ENCODE results near the gene EVPLL.
"Not testable (repeated sequence)": the region's sequence is repeated elsewhere in the genome, so short reads cannot be mapped to it uniquely, and the experiment has no call there.

The EVPLL gene

DNA sequence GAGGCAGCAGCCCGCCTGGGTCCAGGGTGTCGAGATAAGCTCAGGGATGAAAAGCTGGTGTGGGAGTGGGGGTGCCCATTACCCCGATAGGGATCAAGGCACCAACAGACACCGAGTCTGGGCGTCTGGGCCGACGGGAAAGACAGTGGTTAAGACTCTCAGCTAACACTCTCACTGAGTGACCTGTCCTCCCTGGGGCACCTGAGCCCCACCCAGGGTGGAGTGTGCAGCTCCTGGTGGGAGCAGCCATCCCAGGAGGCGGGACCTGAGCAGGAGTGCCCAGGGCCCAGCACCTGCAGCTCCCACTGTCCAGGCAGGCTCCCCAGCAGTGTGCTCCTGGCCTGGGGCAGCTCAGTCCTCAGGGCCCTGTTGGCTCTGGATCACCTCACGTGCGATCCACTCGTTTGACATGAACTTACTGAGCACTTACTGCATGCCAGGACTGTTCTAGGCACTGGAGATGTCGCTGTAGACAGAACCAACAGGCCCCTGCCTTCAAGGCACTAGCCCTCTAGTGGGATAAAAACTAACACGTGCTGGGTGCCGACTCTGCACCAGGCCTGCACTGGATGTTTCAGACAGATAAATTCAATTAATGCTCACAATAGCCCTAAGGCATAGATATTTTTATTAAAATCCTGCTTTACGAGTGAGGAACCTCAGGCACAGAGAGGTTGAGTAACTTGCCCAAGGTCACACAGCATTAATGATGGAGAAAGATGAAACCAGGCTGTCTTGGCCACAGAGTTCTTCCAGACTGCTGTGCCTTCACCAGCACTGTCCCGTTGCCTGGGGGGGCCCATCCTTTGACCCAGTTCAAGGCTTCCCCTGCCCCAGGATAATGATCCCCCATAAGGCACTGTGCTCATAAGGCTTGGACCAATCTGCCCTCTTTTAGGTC is 1.9 kb downstream of the EVPLL start:
- no peak for DNase-seq

DNA sequence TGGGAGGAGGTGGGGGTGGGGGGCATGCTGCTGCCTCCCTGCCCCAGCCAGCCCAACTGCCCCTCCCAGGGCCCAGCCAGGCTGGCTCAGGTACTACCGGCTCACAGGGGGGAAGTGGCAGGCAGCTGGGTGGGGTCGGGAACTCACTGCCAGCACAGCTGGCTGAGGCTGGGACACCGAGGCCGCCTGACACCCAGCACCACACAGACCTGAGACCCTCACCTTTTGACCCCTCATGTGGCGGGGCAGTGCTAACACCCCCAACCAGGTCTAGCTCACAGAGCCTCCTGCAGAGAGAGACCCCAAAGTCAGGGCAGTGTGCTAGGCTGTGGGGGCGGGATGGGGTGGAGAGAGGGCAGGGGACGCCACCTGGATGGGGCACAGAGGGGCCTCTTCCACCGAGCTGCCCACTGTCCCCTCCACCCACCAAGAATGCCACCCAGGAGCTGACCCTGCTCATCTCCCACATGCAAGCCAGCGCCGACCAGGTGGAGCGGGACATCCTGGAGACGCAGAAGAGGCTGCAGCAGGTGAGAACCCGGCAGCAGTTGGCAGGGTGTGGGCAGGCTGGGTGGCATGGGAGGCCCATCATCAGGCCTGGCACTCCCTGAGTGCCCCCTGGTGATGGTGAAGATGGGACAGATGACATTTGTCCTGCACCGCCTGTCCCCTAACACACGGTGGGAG is 3.0 kb downstream of the EVPLL start:
- no peak for DNase-seq

DNA sequence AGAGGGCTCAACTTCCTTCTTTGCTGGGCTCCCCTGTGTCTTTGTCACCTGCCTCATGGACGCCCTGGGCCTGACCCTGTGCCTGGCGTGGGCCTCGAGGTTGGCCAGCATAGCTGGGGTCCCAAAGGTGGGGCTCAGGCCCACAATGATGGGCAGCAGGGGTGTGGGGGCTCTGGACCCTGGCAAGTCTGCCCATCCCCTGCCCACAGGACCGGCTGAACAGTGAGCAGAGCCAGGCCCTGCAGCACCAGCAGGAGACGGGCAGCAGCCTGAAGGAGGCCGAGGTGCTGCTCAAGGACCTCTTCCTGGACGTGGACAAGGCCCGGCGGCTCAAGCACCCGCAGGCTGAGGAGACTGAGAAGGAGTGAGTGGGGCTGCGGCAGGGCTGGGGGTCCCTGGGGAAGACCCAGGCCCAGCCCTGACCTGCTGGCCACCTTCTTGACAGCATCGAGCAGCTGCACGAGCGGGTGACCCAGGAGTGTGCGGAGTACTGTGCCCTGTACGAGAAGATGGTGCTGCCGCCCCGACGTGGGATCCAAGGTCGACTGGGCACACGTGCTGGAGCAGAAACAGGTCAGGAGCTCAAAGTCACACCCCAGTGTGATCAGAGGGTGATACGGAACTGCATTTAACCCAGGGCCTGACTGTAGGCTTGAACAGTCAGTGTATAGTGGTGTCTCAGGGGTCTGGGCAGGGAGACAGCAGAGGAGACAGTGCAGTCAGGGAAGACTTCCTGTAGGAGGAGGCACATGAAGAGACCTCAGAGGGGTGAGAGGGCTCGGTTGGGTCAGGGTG is 3.8 kb downstream of the EVPLL start:
- DNase-seq = no peak

DNA sequence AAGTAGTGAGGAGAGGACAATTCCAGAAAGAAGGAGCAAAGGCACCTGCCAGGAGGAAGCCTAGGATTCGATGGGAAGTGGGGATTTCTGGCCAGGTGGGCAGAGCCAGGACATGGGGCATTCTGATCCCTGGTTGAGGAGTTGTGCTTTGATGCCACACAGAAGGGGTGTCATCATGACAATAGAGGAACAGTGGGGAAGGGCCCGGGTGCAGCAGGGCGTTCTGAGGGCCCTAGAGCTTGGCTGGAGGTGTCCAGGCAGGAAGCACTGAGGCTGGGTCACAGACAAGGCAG is 4.3 kb downstream of the EVPLL start:
- DNase-seq = no peak

DNA sequence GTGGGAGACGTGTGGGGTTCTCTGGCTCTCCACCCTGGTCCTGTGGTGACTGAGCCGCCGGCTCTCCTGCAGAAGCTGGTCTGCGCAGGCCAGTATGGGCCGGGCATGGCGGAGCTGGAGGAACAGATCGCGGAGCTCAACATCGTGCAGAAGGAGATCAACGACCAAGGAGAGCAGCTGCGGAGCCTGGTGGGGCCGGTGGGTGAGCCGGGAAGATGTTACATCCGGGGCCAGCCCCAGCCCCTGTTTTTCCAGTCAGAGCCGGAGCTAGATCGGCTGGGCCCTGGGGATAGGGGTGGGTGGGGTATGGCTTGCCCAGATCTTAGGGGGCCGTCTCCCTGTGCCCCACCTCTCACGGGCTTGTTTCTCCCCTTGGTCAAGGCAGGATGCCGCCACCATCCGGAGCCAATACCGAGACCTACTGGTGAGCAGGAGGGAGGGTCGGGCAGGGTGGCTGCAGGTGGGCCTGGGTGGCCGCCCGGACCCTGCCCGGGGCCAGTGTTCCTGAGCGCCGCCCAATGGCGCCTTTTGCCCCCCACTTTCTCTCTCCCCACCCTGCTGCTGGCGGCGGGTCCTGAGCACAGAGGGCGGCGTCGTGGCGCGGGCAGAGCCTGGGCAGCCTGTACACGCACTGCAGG is 5.0 kb downstream of the EVPLL start:
- DNase-seq = no peak

DNA sequence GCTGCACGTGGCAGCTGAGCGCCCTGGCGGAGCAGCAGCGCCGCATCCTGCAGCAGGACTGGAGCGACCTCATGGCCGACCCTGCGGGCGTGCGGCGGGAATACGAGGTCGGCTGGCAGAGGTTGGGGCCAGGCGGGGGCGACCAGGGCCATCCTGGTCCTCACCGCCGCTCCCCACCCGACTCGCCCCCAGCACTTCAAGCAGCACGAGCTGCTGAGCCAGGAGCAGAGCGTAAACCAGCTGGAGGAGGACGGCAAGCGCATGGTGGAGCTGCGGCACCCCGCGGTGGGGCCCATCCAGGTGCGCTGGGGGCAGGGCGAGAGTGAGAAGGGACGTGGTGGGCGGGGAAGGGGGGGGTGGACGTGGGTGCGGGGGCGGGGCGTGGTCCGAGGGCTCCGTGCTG is 5.5 kb downstream of the EVPLL start:
- not testable (repeated sequence) for DNase-seq

DNA sequence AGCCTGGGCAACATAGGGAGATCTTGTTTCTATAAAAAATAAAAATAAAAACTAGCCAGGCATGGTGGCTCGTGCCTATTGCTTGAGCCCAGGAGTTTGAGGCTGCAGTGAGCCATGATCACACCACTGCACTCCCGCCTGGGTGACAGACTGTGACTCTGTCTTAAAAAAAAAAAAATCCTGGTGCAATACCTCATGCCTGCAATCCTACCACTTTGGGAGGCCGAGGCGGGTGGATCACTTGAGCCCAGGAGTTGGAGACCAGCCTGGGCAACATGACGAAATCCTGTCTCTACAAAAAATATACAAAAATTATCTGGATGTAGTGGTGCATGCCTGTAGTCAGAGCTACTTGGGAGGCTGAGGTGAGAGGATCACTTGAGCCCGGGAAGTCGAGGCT is 6.7 kb downstream of the EVPLL start:
- not testable (repeated sequence) for DNase-seq

DNA sequence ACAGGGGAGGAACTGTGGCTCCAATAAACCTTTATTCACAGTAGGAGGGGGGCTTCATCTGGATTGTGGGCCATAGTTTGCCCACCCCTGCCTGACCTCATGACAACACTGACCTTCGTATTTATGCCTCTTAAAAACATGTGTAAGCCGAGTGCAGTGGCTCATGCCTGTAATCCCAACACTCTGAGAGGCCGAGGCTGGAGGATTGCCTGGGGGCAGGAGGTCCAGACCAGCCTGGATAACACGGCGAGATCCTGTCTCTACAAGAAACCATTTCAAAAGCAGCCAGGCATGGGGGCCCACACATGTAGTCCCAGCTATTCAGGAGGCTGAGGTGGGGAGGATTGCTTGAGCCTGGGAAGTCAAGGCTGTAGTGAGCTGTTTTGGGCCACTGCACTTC is 10.0 kb downstream of the EVPLL start:
- not testable (repeated sequence) for DNase-seq

DNA sequence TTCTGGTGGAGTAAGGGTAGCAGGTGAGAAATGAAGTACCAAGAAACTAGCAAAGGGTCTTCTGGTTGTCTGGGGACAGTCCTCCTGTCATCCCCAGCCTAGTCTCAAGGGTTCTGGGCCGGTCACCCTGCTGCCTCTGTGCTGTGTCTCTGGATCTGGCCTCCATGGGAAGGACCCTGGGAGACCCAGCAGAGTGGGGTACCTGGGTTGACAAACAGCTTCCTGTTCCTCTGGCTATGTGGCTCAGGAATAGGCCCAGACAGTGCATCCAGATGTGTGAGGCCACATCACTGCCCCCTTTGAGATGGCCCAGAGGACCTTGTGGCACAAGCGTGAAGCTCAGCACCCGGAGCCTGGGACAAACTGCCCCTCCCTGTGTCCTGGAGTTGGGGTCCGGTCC is 10.7 kb downstream of the EVPLL start:
- DNase-seq = not testable (repeated sequence)

DNA sequence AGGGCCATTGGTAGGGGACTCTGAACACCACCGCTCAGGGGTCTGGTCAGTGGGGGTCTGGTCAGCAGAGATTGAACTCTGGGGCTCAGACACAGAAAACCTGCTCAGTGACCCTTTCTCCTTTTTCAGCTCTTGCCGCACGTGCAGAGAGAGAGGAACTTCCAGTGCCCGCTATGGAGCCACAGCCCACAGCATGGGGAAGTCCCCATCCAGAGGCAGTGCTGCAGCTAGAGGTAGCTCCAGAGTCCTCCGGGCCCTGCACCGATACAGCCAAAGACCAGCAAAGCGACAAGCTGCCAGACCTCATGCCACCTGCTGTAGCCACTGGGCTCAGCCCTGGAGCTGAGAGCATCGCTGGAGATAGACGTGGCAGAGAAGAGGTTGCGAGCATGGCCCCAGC is 11.2 kb downstream of the EVPLL start:
- not testable (repeated sequence) for DNase-seq

DNA sequence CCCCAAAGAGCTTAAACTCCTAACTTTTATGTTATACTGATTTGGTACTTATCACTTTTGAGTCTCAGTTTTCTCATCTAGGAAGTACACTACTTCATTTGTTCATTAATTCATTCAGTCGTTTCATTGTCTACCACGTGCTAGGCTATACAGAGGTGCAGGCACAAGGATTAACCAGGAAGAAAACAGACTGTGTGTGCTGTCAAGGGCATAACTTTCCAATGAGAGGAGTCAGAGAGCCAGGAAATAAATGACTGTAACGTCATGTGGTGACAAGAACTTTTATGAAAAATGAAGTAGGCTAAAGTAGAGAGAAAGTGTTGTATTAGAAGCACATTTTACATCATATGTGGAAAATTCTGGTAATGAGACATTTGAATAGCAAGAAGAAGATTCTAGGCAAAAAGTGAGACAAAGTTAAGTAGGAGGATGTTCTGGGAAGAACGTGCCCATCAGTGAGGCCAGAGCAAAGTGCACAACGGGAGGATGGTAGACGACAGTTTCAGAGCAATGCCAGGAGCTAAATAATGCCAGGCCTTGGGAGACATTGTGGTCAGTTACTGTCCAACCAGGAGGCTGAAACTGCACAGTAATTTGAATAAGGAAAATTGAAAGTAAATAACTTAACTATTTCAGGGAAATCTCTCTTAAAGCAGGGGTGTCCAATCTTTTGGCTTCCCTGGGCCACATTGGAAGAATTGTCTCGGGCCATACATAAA is 24.5 kb downstream of the EVPLL start:
- DNase-seq = not testable (repeated sequence)

DNA sequence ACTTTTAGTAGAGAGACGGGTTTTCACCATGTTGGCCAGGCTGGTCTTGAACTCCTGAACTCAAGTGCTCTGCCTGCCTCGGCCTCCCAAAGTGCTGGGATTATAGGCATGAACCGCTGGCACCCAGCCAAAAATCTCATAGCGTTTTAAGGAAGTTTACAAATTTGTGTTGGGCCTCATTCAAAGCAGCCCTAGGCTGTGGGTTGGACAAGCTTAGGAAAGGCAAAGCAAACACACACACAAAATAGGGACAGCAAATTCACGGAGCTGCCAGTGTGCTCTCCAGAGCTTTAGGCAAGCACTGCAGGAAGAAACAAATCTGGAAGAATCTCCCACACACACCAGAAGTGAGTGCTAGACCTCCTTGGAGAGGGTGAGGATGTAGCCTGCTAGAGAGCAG is 25.6 kb downstream of the EVPLL start:
- DNase-seq = not testable (repeated sequence)

DNA sequence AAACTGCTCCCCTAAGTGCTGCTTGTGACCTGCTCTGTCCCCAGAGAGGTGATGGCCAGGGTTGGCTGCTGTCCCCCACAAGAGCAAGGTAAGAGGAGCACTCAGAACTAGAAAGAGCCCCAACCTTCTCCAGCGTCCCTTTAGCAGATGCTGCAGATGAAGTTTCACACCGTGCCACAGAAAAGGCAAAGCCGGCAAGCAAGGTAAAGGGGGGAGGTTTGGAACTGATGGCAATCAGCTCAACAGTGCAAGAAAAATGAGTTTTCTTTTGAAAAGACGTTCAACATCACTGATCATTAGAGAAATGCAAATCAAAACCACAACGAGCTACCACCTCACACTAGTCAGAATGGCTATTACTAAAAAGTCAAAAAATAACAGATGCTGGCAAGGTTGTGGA is 26.0 kb downstream of the EVPLL start:
- DNase-seq = not testable (repeated sequence)

DNA sequence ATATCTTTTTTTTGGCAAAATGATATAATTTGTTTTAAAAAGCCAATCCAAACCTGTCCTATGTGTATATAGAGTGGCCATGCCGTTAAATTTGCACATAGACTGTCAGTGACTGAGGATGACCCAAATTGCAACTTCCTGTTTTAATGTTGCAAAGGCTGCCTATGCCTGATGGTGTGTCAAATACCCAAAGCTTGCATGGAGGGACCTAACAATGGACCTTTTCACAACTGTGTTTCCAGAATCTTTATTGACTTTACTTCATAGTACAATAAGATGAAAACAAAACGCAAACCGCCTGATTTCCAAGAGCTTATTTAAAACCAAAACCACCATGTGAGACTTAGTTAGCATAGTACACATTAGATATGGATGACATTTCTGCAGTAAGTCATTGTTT is 31.3 kb downstream of the EVPLL start:
- not testable (repeated sequence) for DNase-seq

DNA sequence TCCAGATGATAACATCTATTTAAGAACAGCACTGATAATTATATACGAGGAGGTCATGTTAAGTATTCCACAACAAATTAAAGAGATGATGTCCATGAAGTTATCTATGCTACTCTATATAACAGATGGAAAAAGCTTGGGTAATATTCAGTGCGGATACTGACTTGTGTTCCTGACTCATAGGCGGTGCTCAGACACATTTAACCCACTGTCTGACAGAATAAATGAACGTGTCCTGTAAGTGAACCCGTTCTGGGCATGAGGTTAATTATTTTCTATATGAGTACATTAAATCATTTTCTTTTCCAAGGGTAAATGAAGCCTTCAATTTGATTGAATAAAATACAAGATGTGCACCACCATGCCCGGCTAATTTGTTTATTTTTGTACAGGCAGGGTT is 31.7 kb downstream of the EVPLL start:
- DNase-seq = not testable (repeated sequence)

DNA sequence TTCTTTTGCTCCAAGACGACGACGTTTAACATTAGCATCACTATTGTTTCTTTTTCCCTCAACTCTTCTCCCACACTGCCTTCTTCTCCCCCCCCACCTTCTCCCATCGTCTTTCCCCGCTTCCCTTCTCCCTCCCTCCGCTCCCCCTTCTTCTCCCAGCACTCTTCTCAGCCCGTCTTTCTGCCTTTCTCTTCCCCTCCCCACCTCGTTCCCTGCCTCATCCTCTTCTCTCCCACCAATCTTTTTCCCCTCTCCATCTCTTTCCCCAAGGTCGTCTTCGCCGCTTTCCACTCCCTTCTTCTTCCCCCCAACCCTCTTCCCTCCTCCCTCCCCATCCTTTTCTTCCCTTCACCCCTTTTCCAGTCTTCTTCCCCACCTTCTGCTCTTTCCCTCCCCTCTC is 33.2 kb downstream of the EVPLL start:
- not testable (repeated sequence) for DNase-seq

DNA sequence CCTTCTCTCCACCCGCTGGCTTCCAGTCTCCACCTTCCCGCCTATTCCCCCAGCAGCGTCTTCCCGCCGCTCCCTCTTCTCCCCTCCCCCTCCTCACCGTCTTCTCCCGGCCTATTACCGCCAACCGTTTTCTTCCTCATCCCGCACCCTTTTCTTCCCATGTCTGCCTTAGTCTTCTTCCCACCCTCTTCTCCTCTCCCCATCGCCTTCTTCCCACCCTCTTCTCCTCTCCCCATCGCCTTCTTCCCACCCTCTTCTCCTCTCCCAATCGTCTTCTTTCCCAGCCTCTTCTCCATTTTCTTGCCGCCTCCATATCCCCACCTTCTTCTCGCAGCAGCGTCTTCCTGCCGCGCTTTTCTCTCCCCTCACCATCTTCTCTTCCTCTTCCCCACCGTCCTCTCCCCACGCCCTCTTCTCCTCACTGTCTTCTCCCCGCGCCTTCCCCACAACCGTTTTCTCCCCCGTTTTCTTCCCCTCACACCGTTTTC is 33.8 kb downstream of the EVPLL start:
- not testable (repeated sequence) for DNase-seq

DNA sequence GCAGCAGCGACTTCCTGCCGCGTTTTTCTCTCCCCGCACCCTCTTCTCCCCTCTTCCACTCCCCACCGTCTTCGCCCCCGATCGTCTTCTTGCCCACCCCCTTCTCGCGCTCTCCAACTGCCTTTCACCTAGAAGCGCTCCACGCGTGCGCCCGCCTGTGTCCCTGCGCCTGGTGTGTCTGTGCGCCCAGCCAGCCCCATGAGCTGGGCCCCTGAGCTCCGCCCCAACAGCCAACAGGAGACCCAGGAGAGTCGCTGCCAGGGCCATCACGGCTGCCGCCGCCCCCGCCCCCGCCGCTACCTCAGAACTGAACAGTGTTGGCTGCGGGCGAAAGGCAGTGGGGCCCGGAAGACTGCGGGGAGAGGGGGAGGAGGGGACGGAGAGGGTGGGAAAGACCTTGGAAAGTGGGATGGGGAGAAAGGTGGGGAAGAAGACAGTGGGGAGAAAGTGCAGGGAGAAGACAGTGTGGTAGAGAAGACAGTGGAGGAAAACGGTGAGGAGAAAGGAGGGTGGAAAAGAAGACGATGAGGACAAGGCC is 34.5 kb downstream of the EVPLL start:
- not testable (repeated sequence) for DNase-seq

DNA sequence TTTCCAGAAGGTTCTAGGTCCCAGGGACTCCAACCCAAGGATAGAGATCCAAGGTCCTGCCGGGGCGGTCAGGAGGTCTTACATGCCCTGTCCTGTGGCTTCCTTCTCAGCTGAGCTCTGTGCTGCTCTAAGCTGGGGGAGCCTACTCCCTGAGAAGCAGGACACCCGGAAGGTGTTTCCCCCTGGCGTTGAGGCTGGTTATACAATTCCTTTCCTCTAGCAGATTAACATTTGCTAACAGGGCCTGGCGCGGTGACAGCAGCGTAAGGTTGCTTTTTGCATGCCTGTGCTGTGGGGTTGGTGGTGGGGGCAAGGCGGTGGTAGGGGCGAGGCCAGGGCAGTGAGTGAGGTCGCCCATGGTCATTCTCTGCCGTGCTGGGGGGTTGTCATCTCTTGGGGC is 43.9 kb downstream of the EVPLL start:
- not testable (repeated sequence) for DNase-seq

DNA sequence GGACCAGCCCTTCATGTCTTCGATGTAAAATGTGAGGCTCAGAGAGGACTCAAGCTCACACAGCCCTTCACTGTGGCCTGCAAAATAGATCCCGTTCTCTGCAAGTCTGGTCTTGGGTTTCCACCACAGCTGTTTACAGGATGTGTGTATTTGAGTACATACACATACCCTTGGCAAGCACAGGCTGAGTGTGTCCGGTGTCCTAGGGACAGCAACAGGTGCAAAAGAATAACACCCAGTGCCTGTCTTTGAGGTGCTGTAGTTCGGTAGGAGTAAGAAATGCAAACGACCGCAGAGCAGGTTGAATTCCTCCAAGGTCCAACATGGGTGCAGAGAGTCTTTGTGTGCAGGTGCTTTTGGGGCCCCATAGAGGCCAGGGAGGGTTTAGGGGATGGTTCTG is 44.9 kb downstream of the EVPLL start:
- DNase-seq = not testable (repeated sequence)

DNA sequence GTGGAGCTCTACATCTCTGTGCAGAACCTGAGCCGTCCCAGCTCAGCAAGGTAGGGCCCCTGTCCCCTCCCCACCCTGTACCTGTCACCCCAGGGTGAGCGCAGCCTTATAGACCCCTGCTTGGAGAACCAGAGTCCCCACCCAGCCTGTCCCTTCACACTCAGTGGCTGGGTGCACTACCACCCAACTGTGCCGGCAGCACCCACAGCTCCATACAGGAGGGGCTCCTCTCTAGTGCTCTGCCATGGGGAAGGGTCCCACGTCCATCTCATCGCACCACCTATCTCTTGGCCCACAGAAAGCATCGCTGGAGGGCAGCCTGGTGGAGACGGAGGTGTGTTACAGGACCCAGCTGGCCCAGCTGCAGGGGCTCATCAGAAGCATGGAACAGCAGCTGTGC is 45.4 kb downstream of the EVPLL start:
- not testable (repeated sequence) for DNase-seq

DNA sequence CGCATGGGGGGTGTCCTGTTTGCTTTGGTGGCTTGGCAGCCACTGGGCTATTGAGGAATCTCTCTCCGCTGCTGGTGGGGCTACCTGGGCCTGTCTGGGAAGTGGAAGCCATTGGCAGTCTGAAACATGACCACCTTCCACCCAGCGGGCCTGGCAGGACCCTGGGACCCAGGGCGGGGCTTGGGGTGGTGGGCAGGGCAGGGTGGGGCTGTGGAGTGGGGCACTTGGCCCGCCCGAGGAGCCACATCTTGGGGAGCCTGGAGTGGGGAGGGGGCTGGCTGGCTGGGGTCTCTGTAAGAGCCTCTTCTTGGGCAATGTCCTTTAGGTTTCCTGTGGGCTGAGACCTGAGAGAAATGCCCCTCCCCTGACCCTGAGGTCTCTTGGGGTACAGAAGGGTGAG is 48.0 kb downstream of the EVPLL start:
- not testable (repeated sequence) for DNase-seq

All from activated gamma-delta T cell (primary cell).